SU-DHL-6 (cell line): ENCODE results near the gene TCF12.

Source experiments
- EZH2phosphoT487 ChIP-seq: fragments of 200-600 bp; sonication (generic), shearing (Covaris generic); conservative IDR thresholded peaks from 2 replicates; pipeline ENCODE4 v1.6.1; 2018; ENCODE audit warnings: mild to moderate bottlenecking, antibody characterized with exemption, low read length, moderate library complexity, mixed read lengths
- TF ChIP-seq, protein P1 (sequence below): fragments of 200-600 bp; sonication (generic); IDR thresholded peaks from one replicate; pipeline ENCODE4 v1.5.1; 2017; ENCODE audit warnings: antibody characterized with exemption, mild to moderate bottlenecking, low read length, moderate library complexity; ENCODE audit not compliant: insufficient read depth, poor library complexity, severe bottlenecking

DNA sequence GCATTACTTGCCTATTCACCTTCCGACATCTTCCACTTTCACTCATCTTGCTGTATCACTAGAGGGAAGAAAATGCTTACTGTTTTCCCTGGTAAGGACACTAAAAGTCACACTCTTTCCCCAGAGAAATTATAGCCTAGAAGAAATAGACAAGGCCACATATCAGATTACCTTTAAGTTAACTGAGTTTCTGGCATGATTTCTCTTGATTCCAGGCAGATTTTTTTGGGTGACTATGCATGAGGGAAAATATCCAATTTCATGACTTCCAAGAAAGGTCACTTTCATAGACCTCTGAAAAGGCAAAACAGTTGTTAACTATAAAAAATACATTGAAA, 30.3 kb downstream of the TCF12 start:
- TF ChIP-seq, protein P1, sequence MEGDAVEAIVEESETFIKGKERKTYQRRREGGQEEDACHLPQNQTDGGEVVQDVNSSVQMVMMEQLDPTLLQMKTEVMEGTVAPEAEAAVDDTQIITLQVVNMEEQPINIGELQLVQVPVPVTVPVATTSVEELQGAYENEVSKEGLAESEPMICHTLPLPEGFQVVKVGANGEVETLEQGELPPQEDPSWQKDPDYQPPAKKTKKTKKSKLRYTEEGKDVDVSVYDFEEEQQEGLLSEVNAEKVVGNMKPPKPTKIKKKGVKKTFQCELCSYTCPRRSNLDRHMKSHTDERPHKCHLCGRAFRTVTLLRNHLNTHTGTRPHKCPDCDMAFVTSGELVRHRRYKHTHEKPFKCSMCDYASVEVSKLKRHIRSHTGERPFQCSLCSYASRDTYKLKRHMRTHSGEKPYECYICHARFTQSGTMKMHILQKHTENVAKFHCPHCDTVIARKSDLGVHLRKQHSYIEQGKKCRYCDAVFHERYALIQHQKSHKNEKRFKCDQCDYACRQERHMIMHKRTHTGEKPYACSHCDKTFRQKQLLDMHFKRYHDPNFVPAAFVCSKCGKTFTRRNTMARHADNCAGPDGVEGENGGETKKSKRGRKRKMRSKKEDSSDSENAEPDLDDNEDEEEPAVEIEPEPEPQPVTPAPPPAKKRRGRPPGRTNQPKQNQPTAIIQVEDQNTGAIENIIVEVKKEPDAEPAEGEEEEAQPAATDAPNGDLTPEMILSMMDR: no peak
- TF ChIP-seq EZH2phosphoT487: no peak
